Glutamatergic neuron (in vitro differentiated cells): ENCODE data around the gene PPP4R3A. TPM values are rescaled to one million over a fixed set of nuclear protein-coding genes. Genes with fewer than 3 reads are reported as not detected.

Experiments
- DNase-seq: peaks from one replicate; pipeline ENCODE4 v3.0.0; 2022
- H3K27ac Mint-ChIP-seq: one replicate; pipeline ENCODE4 v1.8.0; 2020; ENCODE audit warnings: mild to moderate bottlenecking, mixed read lengths, inconsistent platforms; ENCODE audit not compliant: unreplicated experiment
- H3K27me3 Mint-ChIP-seq: one replicate; pipeline ENCODE4 v1.8.0; 2020; ENCODE audit warnings: mild to moderate bottlenecking, moderate library complexity, mixed read lengths, inconsistent platforms; ENCODE audit not compliant: unreplicated experiment
- H3K36me3 Mint-ChIP-seq: one replicate; pipeline ENCODE4 v1.8.0; 2020; ENCODE audit warnings: mild to moderate bottlenecking, mixed read lengths, inconsistent platforms; ENCODE audit not compliant: unreplicated experiment
- H3K4me1 Mint-ChIP-seq: one replicate; pipeline ENCODE4 v1.8.0; 2020; ENCODE audit warnings: mild to moderate bottlenecking, low read depth, mixed read lengths, inconsistent platforms; ENCODE audit not compliant: unreplicated experiment
- H3K4me3 Mint-ChIP-seq: one replicate; pipeline ENCODE4 v1.8.0; 2020; ENCODE audit warnings: mild to moderate bottlenecking, mixed read lengths, inconsistent platforms; ENCODE audit not compliant: unreplicated experiment
- H3K9me3 Mint-ChIP-seq: one replicate; pipeline ENCODE4 v1.8.0; 2020; ENCODE audit warnings: mild to moderate bottlenecking, moderate library complexity, mixed read lengths, inconsistent platforms; ENCODE audit not compliant: unreplicated experiment
- total RNA-seq: library from RNA; stranded (reverse); fragmentation: NEBNext Ultra II Directional; extraction: Animal tissue kit (Norgen Biotek cat#: 25700); gene quantifications from one replicate; pipeline ENCODE4 v1.2.1, GENCODE V29; 2021; ENCODE audit not compliant: unreplicated experiment
- TF ChIP-seq, protein P1 (sequence below): fragments of 200-600 bp; sonication (generic); IDR thresholded peaks from one replicate; pipeline ENCODE4 v1.5.0; 2021; ENCODE audit not compliant: partially characterized antibody, unreplicated experiment

PPP4R3A gene
- total RNA-seq, 1 donor from 2014 or later = 99.4 TPM

DNA sequence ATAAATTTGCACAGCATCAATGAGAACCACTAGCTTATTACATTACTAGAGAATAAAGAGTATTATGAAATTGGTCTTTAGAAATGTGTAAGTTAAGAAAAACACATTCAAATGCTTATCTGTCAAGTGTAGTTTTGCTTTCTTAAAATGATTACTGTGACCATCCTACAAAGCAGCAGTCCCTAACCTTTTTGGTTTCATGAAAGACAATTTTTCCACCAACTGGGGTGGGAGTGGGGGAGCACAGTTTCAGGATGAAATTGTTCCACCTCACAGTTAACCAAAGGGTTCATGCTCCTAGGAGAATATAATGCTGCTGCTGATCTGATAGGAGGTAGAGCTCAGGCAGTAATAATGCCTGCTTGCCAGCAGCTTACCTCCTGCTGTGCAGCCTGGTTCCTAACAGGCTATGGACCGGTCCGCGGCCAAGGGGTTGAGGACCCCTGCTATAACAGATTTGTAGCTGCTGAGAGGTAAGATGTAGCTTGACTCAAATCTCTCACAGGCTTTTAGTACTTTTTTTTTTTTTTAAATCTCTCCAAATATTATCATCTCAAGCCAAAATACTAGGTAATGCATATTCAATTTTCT is 45.4 kb downstream of the PPP4R3A start:
- no peaks in the 10 kb centered on the region for H3K4me1 Mint-ChIP-seq
- no peaks in the 10 kb centered on the region for H3K9me3 Mint-ChIP-seq
- H3K27me3 Mint-ChIP-seq = no peaks in the 10 kb centered on the region
- no peaks in the 10 kb centered on the region for H3K36me3 Mint-ChIP-seq
- TF ChIP-seq, protein P1, sequence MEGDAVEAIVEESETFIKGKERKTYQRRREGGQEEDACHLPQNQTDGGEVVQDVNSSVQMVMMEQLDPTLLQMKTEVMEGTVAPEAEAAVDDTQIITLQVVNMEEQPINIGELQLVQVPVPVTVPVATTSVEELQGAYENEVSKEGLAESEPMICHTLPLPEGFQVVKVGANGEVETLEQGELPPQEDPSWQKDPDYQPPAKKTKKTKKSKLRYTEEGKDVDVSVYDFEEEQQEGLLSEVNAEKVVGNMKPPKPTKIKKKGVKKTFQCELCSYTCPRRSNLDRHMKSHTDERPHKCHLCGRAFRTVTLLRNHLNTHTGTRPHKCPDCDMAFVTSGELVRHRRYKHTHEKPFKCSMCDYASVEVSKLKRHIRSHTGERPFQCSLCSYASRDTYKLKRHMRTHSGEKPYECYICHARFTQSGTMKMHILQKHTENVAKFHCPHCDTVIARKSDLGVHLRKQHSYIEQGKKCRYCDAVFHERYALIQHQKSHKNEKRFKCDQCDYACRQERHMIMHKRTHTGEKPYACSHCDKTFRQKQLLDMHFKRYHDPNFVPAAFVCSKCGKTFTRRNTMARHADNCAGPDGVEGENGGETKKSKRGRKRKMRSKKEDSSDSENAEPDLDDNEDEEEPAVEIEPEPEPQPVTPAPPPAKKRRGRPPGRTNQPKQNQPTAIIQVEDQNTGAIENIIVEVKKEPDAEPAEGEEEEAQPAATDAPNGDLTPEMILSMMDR = no peak
- no peak overlapping the region for H3K27ac Mint-ChIP-seq
- no peak for DNase-seq
- no peak overlapping the region for H3K4me3 Mint-ChIP-seq

DNA sequence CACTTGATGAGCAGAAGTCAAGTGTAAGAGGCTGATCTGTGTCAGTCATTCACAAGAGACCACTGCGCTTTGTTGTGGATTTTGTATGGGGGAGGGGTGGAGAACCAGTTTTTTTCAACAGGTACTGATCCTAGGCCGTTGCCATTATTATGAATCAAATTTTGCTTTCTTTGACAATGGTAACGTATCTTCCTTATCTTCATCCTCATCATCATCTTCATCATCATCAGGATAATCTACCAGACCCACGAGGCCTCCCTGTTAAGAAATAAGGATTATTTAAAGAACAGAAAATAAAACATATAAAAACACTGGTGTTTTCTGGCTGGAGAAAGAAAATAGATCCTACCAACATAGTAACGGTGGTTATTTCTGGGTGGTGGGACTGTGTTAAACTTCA is 51.5 kb downstream of the PPP4R3A start:
- Mint-ChIP-seq H3K27ac (no peak overlapping the region), H3K36me3 (no peaks in the 10 kb centered on the region), H3K9me3 (no peaks in the 10 kb centered on the region)

DNA sequence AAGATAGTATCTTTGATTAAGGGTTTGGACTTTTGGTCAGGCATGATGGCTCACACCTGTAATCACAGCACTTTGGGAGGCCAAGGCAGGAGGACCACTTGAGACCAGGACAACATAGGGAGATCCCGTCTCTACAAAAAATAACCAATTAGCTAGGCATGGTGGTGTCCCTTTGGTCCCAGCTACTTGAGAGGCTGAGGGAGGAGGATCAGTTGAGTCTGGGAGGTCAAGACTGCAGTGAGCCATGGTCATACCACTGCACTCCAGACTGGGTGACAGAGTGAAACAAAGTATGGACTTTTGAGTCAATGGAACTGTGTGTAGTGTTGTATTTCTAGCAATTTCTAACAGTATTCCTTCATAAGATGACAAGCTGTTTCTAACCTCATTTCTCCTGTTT is 53.8 kb downstream of the PPP4R3A start:
- H3K36me3 Mint-ChIP-seq = no peaks in the 10 kb centered on the region
- H3K9me3 Mint-ChIP-seq = peaks cover 2% of the 10 kb centered on the region
- peaks cover 1% of the 10 kb centered on the region for H3K27me3 Mint-ChIP-seq
- no peak overlapping the region for H3K27ac Mint-ChIP-seq
- H3K4me1 Mint-ChIP-seq = no peaks in the 10 kb centered on the region
- TF ChIP-seq, protein P1 = no peak
- DNase-seq = no peak
- H3K4me3 Mint-ChIP-seq = no peak overlapping the region

More for the DNA sequence above, 51.5 kb downstream of the PPP4R3A start:
- Mint-ChIP-seq H3K4me1 (no peaks in the 10 kb centered on the region), H3K4me3 (no peak overlapping the region), H3K27me3 (peaks cover under 1% of the 10 kb centered on the region)
- no peak for DNase-seq
- TF ChIP-seq, protein P1 = no peak

DNA sequence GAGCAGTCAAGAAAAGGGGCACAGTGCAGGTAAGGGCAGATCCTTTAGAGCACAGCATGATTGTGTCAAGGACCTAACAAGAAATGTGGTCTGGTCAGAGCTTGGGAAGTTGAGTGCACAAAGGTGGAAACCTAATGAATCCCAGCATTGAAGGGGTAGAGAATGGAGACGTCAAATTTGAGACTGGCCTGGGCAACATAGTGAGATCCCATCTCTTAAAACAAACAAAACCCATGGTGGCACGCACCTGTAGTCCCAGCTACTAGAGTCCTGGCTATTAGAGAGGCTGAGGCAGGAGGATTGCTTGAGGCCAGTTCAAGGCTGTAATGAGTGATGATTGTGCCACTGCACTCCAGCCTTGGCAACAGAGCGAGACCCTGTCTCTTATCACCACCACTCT is 55.5 kb downstream of the PPP4R3A start:
- Mint-ChIP-seq H3K27ac (no peak overlapping the region), H3K27me3 (peaks cover 1% of the 10 kb centered on the region), H3K4me3 (no peak overlapping the region), H3K36me3 (no peaks in the 10 kb centered on the region), H3K9me3 (peaks cover 2% of the 10 kb centered on the region), H3K4me1 (no peaks in the 10 kb centered on the region)
- TF ChIP-seq, protein P1 = no peak
- no peak for DNase-seq

DNA sequence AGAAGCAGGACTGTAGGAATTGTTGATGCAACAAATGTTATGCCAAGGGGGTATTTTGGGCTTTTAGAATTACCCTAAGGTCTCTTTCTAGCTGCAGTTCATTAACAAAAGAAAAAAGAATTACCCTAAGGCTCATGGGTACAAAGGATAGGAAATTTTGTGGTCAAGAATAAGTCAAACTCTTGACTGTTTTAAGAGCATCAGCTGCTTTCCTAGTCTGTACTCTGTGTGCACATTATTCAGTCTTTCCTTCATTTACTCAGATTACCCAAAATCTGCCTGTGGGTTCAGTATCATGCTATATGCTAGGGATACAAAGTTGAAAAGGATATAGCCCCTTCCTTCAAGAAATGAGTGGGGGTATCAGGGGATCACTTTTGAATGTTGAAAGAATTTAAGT is 56.0 kb downstream of the PPP4R3A start:
- H3K4me3 Mint-ChIP-seq = no peak overlapping the region
- TF ChIP-seq, protein P1 = no peak
- no peak for DNase-seq

More for the DNA sequence above, 56.0 kb downstream of the PPP4R3A start:
- Mint-ChIP-seq H3K9me3 (peaks cover 2% of the 10 kb centered on the region), H3K27ac (no peak overlapping the region), H3K27me3 (peaks cover 1% of the 10 kb centered on the region), H3K4me1 (no peaks in the 10 kb centered on the region), H3K36me3 (no peaks in the 10 kb centered on the region)
